HepG2 (cell line): Measurements from ENCODE around the gene SEC14L5. TPM values are rescaled to one million over a fixed set of nuclear protein-coding genes. Genes with fewer than 3 reads are reported as not detected.

Experiments
- ADNP ChIP-seq: sonication (generic); formaldehyde crosslinking; IDR thresholded peaks from 2 replicates; pipeline ENCODE4 v1.4.0; 2020; ENCODE audit warnings: missing genetic modification reagents
- BORCS8-MEF2B ChIP-seq: sonication (generic); formaldehyde crosslinking; IDR thresholded peaks from 2 replicates; pipeline ENCODE4 v1.8.0; 2022; ENCODE audit warnings: mild to moderate bottlenecking, missing genetic modification reagents
- HCFC1 ChIP-seq: fragments of 150-350 bp; IDR thresholded peaks from 2 replicates; pipeline ENCODE4 v1.6.1; 2014; ENCODE audit warnings: low read depth, low read length
- LCORL ChIP-seq, 2 experiments: fragments of 450-650 bp in 1 of 2; sonication (generic) in 1 of 2; formaldehyde crosslinking in 1 of 2; IDR thresholded peaks; 2 replicates each; pipeline versions ENCODE4 v1.5.0 to v1.6.1; 2017 to 2020; ENCODE audit warnings: antibody characterized with exemption in 1 of 2, missing genetic modification reagents in 1 of 2
- NR2F1 ChIP-seq, 2 experiments: fragments of 450-650 bp in 1 of 2; formaldehyde crosslinking in 1 of 2; IDR thresholded peaks; 2 replicates each; pipeline versions ENCODE4 v1.5.0 to v1.6.1; 2016 to 2020; ENCODE audit warnings: mild to moderate bottlenecking in 1 of 2, missing compliant biosample characterization in 1 of 2, missing genetic modification reagents in 1 of 2, moderate library complexity in 1 of 2
- NR2F6 ChIP-seq, 2 experiments: IDR thresholded peaks; 2 replicates each; pipeline ENCODE4 v1.6.1; 2016; ENCODE audit warnings: antibody characterized with exemption in 1 of 2, mild to moderate bottlenecking in 1 of 2
- PTBP1 ChIP-seq: fragments of 200-400 bp; formaldehyde crosslinking; IDR thresholded peaks from 2 replicates; pipeline ENCODE4 v1.6.1; 2018; ENCODE audit warnings: low read length, low read depth; ENCODE audit not compliant: poor library complexity, severe bottlenecking
- RORA ChIP-seq: sonication (generic); formaldehyde crosslinking; IDR thresholded peaks from 2 replicates; pipeline ENCODE4 v1.5.0; 2020; ENCODE audit warnings: mild to moderate bottlenecking, missing genetic modification reagents, moderate library complexity
- SIN3A ChIP-seq: IDR thresholded peaks from 2 replicates; pipeline ENCODE4 v1.6.1; 2011; ENCODE audit warnings: low read depth, mild to moderate bottlenecking, control low read depth, low read length, borderline replicate concordance
- USF2 ChIP-seq, 2 experiments: sonication (generic) in 1 of 2; formaldehyde crosslinking in 1 of 2; IDR thresholded peaks; 2 replicates each; pipeline versions ENCODE4 v1.5.1 to v1.6.1; 2011 to 2020; ENCODE audit warnings: borderline replicate concordance in 1 of 2, low read depth in 1 of 2, low read length in 1 of 2, mild to moderate bottlenecking in 1 of 2, missing genetic modification reagents in 1 of 2, moderate library complexity in 1 of 2
- ZNF253 ChIP-seq: sonication (generic); formaldehyde crosslinking; IDR thresholded peaks from 2 replicates; pipeline ENCODE4 v1.8.0; 2022; ENCODE audit warnings: mild to moderate bottlenecking, missing genetic modification reagents, borderline replicate concordance
- ZNF318 ChIP-seq: sonication (generic); formaldehyde crosslinking; IDR thresholded peaks from 2 replicates; pipeline ENCODE4 v1.4.0; 2020; ENCODE audit warnings: mild to moderate bottlenecking, missing genetic modification reagents
- ZNF572 ChIP-seq: sonication (generic); formaldehyde crosslinking; IDR thresholded peaks from 2 replicates; pipeline ENCODE4 v1.5.1; 2020; ENCODE audit warnings: mild to moderate bottlenecking, missing genetic modification reagents
- ZNF770 ChIP-seq: sonication (generic); formaldehyde crosslinking; IDR thresholded peaks from 2 replicates; pipeline ENCODE4 v1.5.0; 2020; ENCODE audit warnings: mild to moderate bottlenecking, missing genetic modification reagents
- polyA plus RNA-seq, 8 experiments: library from polyadenylated mRNA; depleted of rRNA in 3 of 8; stranded (reverse) in 7 of 8; unstranded in 1 of 8; fragments of >200 nt; fragmentation: Illumina TruSeq in 4 of 8; extraction: Trizol in 4 of 8; gene quantifications; 2 replicates each; pipeline versions ENCODE4 v1.2.1 to v1.2.3, GENCODE V29; 2011 to 2016; ENCODE audit warnings: low read depth in 4 of 8, missing spikeins in 1 of 8, mixed read lengths in 1 of 8; ENCODE audit not compliant: insufficient read depth in 1 of 8
- total RNA-seq, 5 experiments: library from RNA; depleted of rRNA; stranded (reverse); fragments of >200 nt; fragmentation: Illumina TruSeq; extraction: Trizol; gene quantifications; 2 replicates each; pipeline ENCODE4 v1.2.3, GENCODE V29; 2016; ENCODE audit warnings: low read depth in 1 of 5

Gene SEC14L5
- total and polyA plus RNA-seq, 2 of the 13 experiments (the other 11 are each of a cell fraction or from before 2014, with no cell fraction given), result 0.40 to 0.42 TPM

DNA sequence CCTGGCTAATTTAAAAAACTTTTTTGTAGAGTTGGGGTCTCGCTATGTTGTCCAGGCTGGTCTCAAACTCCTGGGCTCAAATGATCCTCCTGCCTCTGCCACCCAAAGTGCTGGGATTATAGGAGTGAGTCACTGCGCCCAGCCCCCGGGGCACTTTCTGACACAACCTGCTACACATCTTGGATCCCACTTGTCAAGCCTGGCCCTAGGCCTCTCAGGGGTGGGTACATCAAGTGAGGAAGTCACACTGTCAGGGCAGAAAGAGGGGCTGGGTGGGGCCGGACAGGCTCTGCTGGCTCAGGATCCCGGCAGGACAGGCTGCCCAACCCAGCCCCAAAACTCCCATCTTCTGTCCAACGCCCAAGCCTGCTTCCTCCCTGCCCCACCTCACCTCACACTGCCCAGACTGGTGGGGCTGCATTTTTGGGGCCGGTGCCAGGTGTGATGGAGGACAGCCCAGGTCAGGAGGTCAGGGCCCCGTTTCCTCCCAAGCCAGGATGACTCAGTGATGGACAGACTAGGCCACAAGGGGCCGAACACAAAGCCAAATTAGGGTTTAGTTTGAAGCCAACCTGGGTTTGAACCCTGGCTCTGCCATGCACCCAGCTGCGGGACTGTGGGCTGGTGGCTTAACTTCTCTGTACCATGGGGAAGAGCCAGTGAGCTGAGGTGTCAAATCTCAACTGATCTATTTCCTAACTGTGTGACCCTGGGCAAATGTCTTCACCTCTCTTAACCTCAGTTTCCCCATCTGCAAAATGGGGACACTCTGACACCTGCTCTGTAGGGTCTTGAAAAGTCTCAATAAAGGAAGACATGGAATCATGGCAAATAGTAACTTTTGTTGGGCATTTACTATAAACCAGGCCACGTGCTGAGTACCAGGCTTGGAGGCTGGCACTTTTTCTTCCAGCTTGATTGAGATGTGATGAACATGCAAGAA, 12.3 kb upstream of the SEC14L5 start (continued):
- TF ChIP-seq ZNF318, result no peak
- 0 out of 4 replicates have a peak, but pooled peaks of 1 of the 2 experiments have one; percentile 13 for TF ChIP-seq NR2F1 (CRISPR knock-in tag; IDR thresholded peaks at IDR 0.05)
- no peak for TF ChIP-seq ZNF770 (CRISPR knock-in tag)
- no peak for TF ChIP-seq ZNF572 (CRISPR knock-in tag)
- no peak for TF ChIP-seq LCORL (IDR thresholded peaks at IDR 0.05)
- TF ChIP-seq LCORL (CRISPR knock-in tag; IDR thresholded peaks at IDR 0.05), result peak; percentile 9; the same call in 1 of the 2 replicates
- TF ChIP-seq USF2 (IDR thresholded peaks at IDR 0.05; ENCODE audit: low read depth, low read length), result no peak
- TF ChIP-seq USF2 (CRISPR knock-in tag; IDR thresholded peaks at IDR 0.05; ENCODE audit: borderline replicate concordance), result no peak
- TF ChIP-seq NR2F6 (IDR thresholded peaks at IDR 0.05), result no peak; the same call in none of the 2 replicates
- peak; percentile 56 for TF ChIP-seq NR2F6 (CRISPR knock-in tag; IDR thresholded peaks at IDR 0.05)
- TF ChIP-seq PTBP1, result peak; percentile 49
- TF ChIP-seq BORCS8-MEF2B, result no peak
- no peak for TF ChIP-seq SIN3A
- TF ChIP-seq HCFC1, result no peak
- 0 out of 2 replicates have a peak, but pooled peaks have one; percentile 32 for TF ChIP-seq ZNF253
- TF ChIP-seq ADNP (CRISPR knock-in tag), result peak; percentile 12; the same call in 1 of the 2 replicates
- no peak for TF ChIP-seq RORA
